Skin of body (tissue), 2 donors: ENCODE results near the gene SYTL2. TPM values are rescaled to one million over a fixed set of nuclear protein-coding genes. Genes with fewer than 3 reads are reported as not detected.
"Not testable (repeated sequence)": the region's sequence is repeated elsewhere in the genome, so short reads cannot be mapped to it uniquely, and the experiment has no call there.

Experiments
- DNase-seq: peaks from one replicate; lab custom pipeline; 2025; lab: John Stamatoyannopoulos, UW
- total RNA-seq: library from RNA; depleted of rRNA; stranded (reverse); fragments of >200 nt; gene quantifications from one replicate; pipeline ENCODE4 v1.2.3, GENCODE V29; 2014

Gene SYTL2
- total RNA-seq, 1 donor from 2014 or later, result 40.4 TPM

DNA sequence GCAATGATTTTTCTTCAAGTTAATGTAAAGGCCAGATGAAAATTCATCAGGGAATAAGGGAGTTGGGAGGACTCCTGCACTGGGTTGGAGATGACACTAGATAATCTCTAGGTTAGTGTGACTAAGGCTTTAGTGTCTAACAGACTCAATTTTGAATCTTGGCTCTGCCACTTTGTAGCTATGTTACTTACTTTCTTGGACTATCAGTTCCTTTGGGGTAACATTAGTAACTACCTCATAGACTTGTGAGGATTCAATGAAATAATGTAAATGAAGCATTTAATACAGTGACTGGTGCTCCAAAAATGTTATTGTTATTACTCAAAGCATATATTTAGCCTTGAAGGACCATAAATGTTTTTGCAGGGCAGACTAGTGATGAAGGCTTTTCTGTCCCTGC lies 115.4 kb downstream of the SYTL2 start:
- no peak for DNase-seq

DNA sequence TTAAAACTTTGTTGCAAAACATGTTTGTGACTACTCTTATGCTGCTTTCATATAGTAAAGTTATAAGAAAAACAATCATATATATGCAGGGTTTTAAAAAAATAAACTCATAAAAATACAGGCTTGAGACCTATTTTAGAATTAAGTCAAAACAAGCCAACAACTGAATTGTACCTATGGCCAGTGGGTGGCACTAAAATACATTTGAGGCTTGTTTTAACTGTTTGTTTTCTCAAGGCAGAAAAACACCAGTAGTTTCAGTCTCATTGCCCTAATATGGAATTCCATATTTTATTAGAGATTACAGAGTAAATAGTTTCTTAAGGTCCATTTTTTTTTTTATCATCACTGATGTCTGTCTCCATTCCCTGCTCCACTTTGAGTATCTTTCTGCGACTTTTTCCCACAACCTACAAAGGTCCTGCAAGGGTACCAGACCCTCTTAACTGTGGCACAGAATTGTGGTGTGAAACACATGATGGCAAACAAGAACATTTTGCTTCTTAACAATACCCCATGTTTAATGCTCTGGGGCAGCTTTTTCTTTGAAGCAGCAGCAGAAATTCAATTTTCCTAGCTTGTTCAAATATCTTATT lies 116.5 kb downstream of the SYTL2 start:
- DNase-seq, result no peak

DNA sequence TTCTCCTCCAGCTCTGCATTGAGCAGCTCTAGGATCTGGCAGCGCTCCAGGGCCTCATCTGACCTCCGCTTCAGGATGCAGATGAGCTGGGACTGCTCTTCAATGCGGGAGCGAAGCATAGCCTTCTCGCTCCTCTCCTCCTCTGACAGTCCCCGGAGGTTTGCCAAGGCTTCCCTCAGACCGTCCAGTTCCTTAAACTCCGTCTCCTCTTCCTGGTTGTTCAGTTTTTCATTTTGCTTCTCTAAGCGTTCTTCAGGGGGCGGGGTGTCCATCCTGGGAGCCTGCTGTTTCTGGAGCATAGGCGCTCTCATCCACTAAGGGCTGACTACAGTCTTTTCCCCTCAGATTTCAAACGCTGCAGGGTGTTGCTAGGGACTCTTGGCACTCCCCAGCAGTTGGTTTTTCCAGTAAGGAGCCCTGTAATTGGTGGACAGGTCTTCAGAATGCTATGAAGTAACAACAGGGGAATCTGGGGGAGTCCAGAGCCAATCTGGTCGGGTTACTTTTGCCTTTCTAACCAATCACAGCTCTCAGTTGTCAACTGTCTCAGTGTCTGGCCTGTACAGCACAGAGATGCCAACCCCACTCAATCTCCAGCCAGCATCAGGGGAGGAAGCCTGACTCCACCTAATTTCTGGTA lies 125.0 kb downstream of the SYTL2 start, which contains the start of gene CCDC89:
Gene CCDC89 (minus strand): TSS at position 376 of the 640 bp plus-strand sequence. CDS start 65 bp downstream, at position 311.
- peak; percentile 91 for DNase-seq

DNA sequence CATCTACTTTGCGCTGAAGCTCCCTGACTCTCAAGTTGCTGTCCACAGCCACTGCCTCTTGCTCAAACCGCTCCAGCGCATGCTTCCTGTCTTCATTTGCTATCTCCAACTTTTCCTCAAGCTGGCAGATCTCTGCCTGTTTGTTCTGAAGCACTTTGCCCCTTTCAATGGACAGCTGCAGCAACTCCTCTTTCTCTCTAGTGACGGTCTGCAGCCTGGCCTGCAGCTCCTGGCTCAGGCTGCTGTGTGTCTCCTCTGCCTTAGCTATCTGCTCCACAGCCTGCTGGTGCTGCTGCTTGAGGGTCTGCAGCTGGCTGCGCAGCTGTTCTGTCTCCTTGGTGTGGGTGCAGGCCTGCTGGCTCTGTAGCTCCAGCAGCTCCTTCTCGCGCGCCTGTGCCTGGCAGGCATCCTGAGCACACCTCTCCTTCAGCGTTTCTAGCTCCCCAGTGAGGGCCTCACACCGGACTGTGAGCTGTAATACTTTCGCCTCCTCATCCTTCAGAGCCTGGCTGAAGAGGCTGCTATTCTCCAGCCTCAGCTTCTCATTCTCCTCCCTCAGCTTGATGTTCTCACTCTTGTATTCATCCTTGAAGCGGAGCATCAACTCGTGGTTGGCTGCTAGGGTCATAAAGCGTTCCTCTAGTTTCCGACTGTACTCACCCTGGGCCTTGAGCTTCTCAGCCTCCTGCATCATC lies 125.7 kb downstream of the SYTL2 start:
- DNase-seq, result no peak

DNA sequence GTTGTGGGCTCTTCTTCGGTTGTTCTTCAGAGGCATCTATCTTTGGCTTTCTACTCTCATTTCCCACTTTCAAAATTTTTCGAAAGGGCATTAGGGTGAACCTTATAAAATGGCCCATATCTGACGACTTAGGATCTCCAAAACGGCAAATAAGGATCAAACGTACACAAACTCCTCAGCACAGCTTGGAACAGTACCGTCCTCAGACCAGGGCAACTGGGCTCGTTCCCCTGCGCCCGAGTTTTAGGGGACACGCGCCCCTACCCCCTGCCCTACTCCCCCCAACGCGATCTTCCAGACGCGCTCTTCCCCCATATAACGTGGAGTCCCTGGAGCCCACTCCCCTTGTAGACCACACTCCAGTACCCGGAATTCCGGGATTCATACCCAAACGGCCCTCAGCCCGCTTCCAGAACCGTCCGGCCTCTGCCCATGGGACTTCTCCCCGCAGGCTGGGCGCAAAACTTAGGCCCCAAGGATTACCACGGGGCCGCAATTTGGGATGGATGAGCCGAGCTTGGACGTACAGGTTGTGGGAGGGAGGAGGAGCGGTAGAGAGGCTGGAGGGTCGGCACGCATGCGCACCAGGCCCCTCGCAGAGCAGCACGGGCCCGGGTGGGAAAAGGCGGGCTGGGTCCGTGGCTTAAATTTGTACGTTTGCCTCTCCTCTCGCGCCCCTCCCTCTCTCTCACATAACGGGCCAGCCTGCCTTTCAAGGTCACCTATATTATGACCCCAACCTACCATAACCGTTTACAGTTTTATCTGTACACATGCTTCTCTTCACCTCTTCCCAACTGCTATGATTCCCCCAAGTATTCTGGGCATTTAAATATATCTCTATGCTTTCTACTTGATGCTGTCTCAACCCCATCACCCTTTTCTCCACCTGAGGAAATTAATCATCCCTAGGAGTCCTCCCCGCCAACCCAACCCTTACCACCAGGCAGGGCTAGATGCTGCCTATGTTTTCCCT lies 128.3 kb downstream of the SYTL2 start:
- DNase-seq, result peak; percentile 3

DNA sequence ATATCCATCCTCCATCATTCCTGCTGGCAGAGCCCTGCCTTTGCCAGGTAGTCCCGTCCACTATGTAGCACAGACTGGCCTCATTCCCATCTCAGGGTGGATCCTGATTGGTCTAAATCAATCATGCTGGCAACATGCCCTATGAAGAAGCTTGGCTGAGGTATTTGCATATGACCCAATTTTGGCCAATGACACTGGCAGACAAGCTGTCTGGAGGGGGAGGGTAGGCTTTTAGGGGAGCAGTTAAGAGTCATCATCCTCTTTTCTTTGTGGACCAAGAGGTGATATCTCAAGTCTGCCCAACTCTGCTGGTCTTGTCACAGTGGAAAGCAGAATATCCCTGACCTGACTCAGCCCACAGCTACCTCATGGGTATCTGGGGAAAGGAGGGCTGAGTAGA lies 130.0 kb downstream of the SYTL2 start:
- DNase-seq, result no peak

DNA sequence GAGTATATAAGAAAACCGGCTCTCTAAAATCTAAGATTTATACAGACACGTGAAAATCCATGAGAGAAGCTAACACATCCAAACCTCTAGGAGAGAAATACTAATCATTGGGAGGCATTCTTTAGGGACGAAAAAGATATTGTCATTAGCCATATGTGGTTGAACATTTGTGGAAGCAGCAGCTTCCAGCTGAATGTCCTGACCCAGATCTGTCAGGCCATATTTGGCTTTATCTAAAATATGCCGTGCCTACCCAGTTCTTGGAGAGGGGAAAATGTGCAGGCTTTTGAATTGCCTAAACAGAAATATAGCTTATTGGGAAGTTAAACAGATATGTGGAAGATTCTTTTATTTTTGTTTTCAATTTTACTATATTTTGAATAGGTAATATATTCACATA lies 131.4 kb downstream of the SYTL2 start:
- no peak for DNase-seq

DNA sequence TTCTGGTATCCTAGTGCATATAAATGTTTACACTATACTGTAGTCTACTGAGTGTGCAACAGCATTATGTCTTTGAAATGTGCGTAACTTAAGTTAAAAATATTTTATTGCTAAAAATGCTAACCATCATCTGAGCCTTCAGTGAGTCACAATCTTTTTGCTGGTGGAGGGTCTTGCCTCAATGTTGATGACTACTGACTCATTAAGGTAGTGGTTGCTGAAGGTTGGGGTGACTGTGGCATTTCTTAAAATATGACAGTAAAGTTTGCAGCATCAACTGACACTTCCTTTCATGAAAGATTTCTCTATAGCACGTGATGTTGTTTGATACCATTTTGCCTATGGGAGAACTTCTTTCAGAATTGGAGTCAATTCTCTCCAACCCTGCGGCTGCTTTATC lies 137.5 kb downstream of the SYTL2 start:
- no peak for DNase-seq

DNA sequence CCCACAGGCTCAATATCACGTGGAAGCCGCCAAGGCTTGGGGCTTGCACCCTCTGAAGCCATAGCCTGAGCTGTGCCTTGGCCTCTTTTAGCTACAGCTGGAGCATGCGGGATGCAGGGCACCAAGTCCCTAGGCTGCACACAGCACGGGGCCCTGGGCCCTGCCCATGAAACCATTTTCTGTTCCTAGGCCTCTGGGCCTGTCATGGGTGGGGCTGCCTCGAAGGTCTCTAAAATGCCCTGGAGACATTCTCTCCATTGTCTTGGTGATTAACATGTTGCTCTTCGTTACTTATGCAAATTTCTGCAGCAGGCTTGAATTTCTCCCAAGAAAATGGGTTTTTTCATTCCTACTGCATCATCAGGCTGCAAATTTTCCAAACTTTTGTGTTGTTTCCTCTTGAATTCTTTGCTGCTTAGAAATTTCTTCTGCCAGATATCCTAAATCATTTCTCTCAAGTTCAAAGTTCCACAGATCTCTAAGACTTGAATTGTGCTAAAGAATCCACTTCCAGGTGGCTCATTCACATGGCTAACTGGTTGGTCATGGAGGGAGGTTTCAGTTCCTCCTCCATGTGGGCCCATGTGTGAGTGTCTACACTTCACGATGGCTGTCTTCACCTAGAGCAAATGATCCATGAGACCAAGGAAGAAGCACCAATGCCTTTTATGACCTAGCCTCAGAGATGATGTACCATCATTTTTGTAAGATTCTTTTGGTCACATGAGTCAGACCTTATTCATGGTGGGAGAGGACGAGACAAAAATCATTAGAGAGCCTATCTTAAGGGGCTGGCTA lies 138.6 kb downstream of the SYTL2 start:
- no peak for DNase-seq

DNA sequence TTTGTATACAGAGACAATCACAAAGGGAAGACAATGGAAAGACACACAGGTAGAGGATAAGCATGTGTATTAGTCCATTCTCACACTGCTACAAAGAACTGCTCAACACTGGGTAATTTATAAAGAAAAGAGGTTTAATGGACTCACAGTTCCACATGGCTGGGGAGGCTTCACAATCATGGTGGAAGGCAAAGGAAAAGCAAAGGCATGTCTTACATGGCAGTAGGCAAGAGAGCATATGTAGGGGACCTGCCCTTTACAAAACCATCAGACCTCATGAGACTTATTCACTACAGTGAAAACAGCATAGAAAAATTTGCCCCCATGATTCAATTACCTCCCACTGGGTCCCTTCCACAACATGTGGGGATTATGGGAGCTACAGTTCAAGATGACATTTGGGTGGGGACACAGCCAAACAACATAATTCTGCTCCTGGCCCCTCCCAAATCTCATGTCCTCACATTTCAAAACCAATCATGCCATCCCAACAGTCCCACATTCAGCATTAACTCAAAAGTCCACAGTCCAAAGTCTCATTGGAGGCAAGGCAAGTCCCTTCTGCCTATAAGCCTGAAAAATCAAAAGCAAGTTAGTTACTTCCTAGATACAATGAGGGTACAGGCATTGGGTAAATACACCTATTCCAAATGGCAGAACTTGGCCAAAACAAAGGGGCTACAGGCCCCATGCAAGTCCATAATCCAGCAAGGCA lies 139.8 kb downstream of the SYTL2 start:
- not testable (repeated sequence) for DNase-seq

DNA sequence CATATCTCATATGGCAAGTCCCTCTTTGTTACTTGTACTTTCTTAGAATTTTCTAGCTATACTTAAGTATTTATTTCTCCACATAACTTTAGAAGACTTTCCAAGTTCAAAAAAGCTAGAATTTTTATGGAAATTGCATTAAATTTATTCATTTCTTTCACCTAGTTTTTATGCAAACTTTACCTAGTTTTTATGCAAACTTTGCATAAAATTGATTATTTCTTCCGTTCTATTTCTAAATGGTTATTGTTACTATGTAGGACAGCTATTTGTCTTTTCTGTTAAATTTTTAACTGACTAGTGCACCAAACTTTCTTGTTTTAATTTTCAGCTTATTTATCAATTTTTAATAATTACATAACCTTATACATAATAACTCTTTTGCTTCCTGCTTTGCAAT lies 142.8 kb downstream of the SYTL2 start:
- no peak for DNase-seq

DNA sequence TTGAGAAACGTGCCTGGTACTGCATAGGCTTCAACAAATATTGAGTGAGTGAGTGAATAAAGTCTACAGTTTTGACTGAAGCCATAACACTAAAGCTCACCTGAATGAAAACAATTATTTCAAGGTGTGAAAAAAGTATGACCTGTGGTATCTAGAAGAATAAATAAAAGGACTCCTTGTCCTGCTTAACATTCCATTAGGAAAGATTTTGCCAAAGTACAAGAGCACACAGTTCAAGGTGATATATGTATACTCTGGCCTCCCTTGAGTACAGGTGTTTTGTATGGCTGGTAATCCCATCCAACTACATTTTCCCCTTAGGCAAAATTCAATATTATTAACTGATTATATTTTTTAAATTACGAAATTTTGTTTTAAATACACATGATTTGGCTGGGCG lies 144.3 kb downstream of the SYTL2 start:
- no peak for DNase-seq

DNA sequence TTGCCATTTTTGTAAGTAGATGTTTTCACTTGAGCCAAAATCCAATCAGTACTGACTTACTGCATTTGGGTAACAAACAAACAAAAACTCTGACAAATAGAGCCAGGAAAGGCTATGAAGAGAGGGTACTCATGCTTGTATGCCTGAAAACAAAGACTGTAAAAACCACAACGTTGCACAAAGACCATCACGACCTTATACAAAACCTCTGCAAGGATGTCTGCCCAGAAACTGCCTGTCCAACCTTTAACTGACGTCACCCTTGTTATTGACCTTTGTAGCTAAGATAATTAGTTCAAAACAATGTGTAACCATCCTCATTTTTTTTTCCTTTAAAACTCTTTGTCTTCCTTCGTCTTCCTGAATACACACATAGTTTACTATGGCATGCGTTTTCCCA lies 145.2 kb downstream of the SYTL2 start:
- DNase-seq, result no peak

DNA sequence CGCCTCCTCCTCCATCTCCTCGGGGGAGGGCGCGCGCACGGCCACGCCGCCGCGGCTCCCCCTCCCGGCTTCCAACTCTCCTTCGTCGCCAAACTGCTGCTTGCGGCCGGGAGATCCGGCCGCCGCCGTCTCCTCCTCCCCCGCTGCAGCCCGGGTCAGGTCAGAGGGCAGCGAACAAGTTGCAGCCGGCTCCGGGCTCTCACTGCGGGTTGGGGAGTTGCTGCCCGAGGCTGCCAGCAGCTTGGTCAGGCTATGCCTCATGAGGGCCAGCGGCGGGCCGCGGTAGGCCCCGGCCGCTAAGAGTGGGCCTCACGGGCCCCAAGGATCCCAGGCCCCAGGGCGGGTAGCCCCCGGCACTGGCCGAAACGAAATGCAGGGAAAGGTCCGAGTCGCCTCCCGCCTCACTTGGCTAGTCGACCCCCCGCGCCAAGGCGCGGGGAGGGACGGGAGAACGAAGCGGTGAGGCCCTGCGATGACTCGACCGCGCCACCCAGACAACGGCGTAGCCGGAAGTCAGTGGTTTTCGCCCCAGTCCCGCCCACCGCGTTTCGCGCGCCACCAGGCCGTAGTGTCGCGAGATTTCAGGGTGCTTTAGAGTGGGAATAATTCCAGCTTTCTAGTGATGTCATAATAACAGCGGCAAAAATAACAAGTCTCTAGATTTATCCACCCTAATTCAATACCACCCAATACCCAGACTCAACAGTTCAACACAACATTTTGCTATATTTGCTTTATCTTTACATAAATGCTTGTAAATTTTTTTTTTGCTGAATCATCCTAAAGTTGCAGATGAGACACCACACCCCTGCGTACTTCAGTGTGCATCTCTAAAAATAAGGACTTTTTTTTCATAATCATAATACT lies 146.1 kb downstream of the SYTL2 start, which contains the start of gene CREBZF:
Gene CREBZF (minus strand): TSS at position 515 of the 867 bp plus-strand sequence. CDS start 254 bp downstream, at position 261.
- DNase-seq, result peak; percentile 93

DNA sequence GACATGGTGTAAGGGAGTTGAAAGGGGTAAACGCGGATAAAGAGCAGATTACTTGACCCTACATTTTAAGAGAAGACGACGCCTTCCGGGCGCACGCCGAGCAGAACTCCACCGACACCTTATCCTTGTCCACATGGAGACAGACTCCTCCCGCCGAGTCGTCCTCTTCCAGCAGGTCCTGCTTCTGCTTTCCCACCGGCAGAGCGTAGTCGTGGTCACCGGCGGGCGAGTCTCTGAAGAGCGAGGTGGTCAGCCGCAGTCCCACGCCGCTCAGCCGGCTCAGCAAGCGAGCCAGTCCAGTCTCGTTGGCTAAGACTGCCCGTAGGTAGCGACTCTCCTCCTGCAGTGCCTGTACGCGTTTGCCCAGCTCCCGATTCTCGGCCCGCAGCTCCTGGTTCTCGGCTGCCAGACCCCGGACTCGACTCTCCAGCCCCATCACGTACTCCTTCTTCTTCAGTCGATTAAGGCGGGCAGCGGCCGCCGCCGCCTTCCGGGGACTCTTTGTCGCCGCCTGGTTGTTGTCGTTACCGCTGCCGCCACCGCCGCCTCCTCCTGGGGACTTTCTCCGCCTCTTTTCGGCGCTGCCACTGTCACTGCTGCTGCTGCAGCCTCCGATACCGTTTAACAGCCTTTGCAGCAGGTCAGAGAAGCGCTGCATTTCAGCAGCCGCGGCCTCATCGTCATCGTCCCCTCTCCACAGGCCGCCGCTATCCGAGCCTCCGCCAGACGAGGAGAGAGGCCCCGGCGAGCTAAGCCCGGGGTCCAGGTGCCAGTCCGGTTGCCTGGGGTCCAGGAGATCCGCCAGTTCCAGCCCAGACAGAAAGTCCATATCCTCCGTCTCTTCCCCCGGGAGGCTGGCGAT lies 147.0 kb downstream of the SYTL2 start:
- DNase-seq, result peak; percentile 61

DNA sequence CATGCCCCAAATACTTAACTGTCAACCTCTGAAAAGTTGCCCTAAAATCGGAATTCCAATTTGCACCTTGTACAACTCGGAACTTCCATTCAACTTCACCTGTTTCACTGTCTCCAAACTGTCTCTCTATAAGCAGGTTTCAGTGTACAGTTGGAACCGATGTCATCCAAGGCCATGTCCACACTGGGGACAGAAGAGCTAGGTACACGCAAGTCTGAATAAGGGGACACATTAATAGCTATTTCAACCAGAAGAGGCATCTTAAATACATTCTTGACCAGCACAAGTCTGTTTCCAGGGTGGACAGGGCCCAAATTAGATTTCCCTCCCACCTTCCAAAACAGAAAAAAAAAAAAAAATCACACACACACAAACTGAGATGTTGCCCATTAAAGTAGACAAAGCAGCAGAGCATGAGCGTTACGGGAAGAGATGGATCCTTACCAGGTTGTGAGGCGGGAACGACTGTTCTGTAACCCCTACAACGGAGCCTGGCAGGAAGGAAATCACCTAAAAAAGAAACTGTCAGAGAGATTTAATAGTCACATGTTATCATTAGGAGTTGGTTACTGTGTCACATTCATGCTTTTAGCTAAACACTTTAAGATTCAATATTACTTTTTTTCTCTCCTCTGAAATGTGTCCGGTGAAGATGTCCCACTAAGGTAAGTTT lies 147.7 kb downstream of the SYTL2 start:
- no peak for DNase-seq

DNA sequence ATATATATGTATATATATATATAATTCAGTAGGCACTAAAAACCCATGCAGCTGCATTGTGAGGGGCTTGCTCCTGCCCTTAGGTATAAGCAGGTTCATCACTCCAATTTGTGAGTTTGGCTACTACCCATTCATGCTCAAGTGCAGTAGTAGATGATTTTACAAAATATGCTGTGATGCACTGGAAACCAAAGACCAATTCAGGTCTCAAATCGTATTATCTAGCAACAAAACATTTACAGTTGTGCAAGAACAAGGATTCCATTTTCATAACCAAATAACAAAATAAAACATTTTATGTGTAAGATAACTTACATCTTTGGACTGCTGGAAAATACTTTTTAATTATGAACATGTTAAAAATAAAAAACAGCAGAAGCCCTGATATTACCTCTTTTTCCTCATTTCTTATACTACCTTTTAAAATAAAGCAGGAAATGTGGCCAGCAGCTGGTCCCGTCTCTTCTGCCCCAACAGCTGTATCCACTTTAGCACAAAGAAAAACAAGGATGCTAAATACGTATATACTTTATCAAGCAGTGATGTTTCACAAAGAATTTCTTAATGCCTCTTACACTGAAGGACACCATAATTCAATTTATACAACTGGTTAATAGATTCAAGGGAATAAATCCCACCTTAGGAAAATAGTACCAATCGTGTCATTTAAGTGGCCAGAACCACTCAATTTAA lies 148.8 kb downstream of the SYTL2 start:
- no peak for DNase-seq
